ENCODE data around the gene ELOA. TPM values are rescaled to one million over a fixed set of nuclear protein-coding genes. Genes with fewer than 3 reads are reported as not detected.
A peak's percentile ranks its signal among the peaks of the same experiment; 100 is the strongest.

The ELOA gene
- total and polyA plus RNA-seq, 9 of the 15 experiments (the other 6 are each of a cell fraction or from before 2014, with no cell fraction given): 31.9 to 98.6 (median 61.3) TPM

GRCh38 chr1:23772049-23772853, 29.0 kb downstream of the ELOA start (continued):
- TF ChIP-seq YY1 (IDR thresholded peaks at IDR 0.05; ENCODE audit: borderline replicate concordance in 1 of 3, control insufficient read depth in 1 of 3, extremely low read depth in 1 of 3, insufficient read depth in 3 of 3, insufficient read length in 1 of 3, insufficient replicate concordance in 2 of 3, low read depth in 1 of 3, low read length in 2 of 3) (peak in 1 of 3 experiments; percentile 32), MTF1 (CRISPR knock-in tag; IDR thresholded peaks at IDR 0.05; ENCODE audit: borderline replicate concordance) (no peak), ZKSCAN8 (CRISPR knock-in tag; IDR thresholded peaks at IDR 0.05) (no peak), HMGN3 (IDR thresholded peaks at IDR 0.05; ENCODE audit: borderline replicate concordance, extremely low read depth, insufficient read length, low read depth, low read length) (no peak), HES1 (IDR thresholded peaks at IDR 0.05; ENCODE audit: low read depth) (no peak), SP1 (CRISPR knock-in tag; IDR thresholded peaks at IDR 0.05) (no peak; the same call in 1 of the 2 replicates), ZNF76 (CRISPR knock-in tag; IDR thresholded peaks at IDR 0.05; ENCODE audit: borderline replicate concordance) (no peak), REST (IDR thresholded peaks at IDR 0.05; ENCODE audit: borderline replicate concordance) (peak; percentile 82), REST (CRISPR knock-in tag; IDR thresholded peaks at IDR 0.05; ENCODE audit: low read depth) (no peak), MTA2 (IDR thresholded peaks at IDR 0.05; ENCODE audit: low read depth) (no peak), PHF8 (IDR thresholded peaks at IDR 0.05; ENCODE audit: borderline replicate concordance, low read length) (no peak), MITF (IDR thresholded peaks at IDR 0.05) (no peak), JUN (IDR thresholded peaks at IDR 0.05; ENCODE audit: borderline replicate concordance, low read depth, low read length) (no peak), JUN (CRISPR knock-in tag; IDR thresholded peaks at IDR 0.05; ENCODE audit: borderline replicate concordance) (no peak), POLR2B (IDR thresholded peaks at IDR 0.05; ENCODE audit: low read depth, partially characterized antibody) (no peak), RAD21 (CRISPR knock-in tag; conservative IDR thresholded peaks at IDR 0.05 in 1 of 2, IDR thresholded peaks at IDR 0.05 in 1 of 2) (peak; percentile 74 to 94)

All from K562 (cell line).